ENCODE data around the gene HIP1. TPM values are rescaled to one million over a fixed set of nuclear protein-coding genes. Genes with fewer than 3 reads are reported as not detected.
"Not testable (repeated sequence)": the region's sequence is repeated elsewhere in the genome, so short reads cannot be mapped to it uniquely, and the experiment has no call there.

Gene HIP1
- total RNA-seq, 4 donors from 2014 or later, result 15.8 to 33.2 (median 22.8) TPM

DNA sequence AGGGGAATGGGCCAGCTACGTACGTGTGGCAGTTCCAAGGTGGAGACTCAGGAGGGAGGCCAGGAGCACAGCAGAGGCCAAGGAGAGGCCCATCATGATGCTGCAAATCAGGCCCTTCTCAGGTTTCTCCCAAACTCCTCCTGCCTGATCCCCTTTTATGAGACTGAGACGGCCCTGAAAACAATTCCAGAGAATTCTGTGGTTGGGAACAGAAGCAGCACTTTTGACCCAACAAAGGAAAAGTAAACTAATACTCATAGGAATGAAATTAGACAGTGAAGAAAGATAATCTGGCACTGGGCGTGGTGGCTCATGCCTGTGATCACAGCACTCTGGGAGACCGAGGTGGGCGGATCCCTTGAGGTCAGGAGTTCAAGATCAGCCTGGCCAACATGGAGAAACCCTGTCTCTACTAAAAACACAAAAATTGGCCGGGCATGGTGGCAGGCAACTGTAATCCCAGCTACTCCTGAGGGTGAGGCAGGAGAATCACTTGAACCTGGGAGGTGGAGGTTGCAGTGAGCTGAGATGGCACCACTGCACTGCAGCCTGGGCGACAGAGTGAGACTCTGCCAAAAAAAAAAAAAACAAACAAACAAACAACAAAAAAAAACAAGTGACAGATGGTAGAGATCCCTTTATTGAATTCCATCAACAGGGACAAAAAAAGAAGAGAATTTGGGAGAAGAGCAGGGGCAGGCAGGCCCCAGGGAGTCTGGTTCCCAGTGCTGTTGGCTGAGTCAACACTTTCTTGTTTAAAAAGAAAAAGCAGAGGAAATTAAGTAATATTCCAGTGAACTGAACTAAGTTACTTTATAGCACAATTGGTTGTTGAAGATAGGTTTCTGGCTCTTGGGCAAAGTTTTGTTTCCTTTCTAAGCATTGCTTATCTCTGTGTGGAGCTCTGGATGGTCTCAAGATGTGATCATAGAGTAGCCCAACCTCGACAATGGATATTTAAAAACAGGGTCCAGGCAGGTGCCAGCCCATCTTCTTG, 33.6 kb upstream of the HIP1 start, which contains the start of gene CCL26:
Gene CCL26 (minus strand): TSS at position 131 of the 997 bp plus-strand sequence. CDS start 35 bp downstream, at position 96.
- Histone ChIP-seq H3K36me3 (no peaks in the 10 kb centered on the region), H3K4me3 (no peak within 1 kb of the TSS), H3K9me3 (no peaks in the 10 kb centered on the region), H3K27ac (replicated peaks in 1 of 4) (peak within 1 kb of the TSS; percentile 28 to 49 (median 44)), H3K27me3 (no peaks in the 10 kb centered on the region), H3K4me1 (peaks cover 0 to 8% (median 2%) of the 10 kb centered on the region in 4 donors)
- TF ChIP-seq EP300 (IDR thresholded peaks at IDR 0.05) (no peak), POLR2A (IDR thresholded peaks at IDR 0.05; ENCODE audit: low read depth) (no peak), POLR2AphosphoS5 (IDR thresholded peaks at IDR 0.05) (no peak)
- TF ChIP-seq, protein P1, sequence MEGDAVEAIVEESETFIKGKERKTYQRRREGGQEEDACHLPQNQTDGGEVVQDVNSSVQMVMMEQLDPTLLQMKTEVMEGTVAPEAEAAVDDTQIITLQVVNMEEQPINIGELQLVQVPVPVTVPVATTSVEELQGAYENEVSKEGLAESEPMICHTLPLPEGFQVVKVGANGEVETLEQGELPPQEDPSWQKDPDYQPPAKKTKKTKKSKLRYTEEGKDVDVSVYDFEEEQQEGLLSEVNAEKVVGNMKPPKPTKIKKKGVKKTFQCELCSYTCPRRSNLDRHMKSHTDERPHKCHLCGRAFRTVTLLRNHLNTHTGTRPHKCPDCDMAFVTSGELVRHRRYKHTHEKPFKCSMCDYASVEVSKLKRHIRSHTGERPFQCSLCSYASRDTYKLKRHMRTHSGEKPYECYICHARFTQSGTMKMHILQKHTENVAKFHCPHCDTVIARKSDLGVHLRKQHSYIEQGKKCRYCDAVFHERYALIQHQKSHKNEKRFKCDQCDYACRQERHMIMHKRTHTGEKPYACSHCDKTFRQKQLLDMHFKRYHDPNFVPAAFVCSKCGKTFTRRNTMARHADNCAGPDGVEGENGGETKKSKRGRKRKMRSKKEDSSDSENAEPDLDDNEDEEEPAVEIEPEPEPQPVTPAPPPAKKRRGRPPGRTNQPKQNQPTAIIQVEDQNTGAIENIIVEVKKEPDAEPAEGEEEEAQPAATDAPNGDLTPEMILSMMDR (IDR thresholded peaks at IDR 0.05), result no peak
- WGBS, result 72% methylated on average over 9 of the region's 9 CpGs
- no peak for DNase-seq (ENCODE audit: extremely low spot score)
- intact Hi-C loops (cut with DNase I), result no loop called here

DNA sequence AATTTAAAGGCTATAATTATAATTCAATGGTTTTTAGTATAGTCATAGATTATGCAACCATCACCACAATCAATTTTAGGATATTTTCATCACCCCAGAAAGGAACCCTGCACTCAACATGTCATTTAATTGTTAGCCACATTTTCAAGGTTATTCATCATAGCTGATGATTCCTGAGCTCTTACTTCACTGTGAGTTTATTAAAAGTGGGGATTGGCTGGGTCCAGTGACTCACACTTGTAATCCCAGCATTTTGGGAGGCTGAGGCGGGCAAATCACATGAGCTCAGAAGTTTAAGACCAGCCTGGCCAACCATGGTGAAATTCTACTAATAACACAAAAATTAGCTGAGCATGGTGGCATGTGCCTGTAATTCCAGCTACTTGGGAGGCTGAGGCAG, 32.5 kb upstream of the HIP1 start:
- 85% methylated on average over 1 of the region's 1 CpG for WGBS
- no peak overlapping the region for H3K27ac ChIP-seq (replicated peaks in 1 of 4)

DNA sequence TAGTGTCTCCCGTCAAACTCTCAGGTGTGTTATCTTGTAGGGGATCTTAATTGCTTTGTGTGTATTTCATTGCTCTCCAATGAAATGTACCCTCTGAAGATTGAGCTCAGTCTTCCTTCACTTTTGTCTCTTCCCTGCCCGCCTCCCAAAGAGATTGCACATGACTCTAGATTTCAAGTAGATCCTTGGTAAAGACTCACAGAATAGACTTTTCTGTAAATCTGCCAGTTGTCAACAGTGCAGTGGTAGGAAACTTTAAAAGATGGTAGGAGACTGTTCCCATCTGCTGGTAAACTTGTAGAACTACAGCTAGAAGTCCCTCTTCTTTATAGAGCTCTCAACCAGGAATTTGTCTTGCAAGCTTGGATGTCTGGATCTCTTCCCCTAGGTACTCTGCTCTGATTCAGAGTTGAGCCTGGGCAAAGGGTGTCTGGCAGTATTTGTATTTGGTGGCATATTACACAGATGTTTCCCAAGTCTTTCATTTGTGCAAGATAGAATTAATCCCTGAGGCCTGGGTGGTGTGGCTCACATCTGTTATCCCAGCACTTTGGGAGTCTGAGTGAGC, 23.7 kb upstream of the HIP1 start:
- Histone ChIP-seq H3K4me3 (no peak overlapping the region), H3K9me3 (no peaks in the 10 kb centered on the region), H3K4me1 (peaks cover 0 to 6% (median 0%) of the 10 kb centered on the region in 4 donors), H3K27ac (replicated peaks in 1 of 4) (no peak overlapping the region), H3K36me3 (no peaks in the 10 kb centered on the region), H3K27me3 (no peaks in the 10 kb centered on the region)
- 15% methylated on average over 2 of the region's 2 CpGs for WGBS
- intact Hi-C loops (cut with DNase I), result no loop called here
- TF ChIP-seq POLR2AphosphoS5 (IDR thresholded peaks at IDR 0.05) (no peak), POLR2A (IDR thresholded peaks at IDR 0.05; ENCODE audit: low read depth) (no peak), EP300 (IDR thresholded peaks at IDR 0.05) (no peak)
- TF ChIP-seq, protein P1 (IDR thresholded peaks at IDR 0.05), result peak; percentile 76 to 83 (median 77)
- DNase-seq (ENCODE audit: extremely low spot score), result no peak

More for the DNA sequence above, 32.5 kb upstream of the HIP1 start:
- Histone ChIP-seq H3K4me1 (peaks cover 0 to 8% (median 2%) of the 10 kb centered on the region in 4 donors), H3K9me3 (no peaks in the 10 kb centered on the region), H3K4me3 (no peak overlapping the region), H3K27me3 (no peaks in the 10 kb centered on the region), H3K36me3 (no peaks in the 10 kb centered on the region)
- TF ChIP-seq, protein P1 (IDR thresholded peaks at IDR 0.05), result no peak
- no peak for TF ChIP-seq EP300 (IDR thresholded peaks at IDR 0.05)
- TF ChIP-seq POLR2A (IDR thresholded peaks at IDR 0.05; ENCODE audit: low read depth), result no peak
- TF ChIP-seq POLR2AphosphoS5 (IDR thresholded peaks at IDR 0.05), result no peak
- no peak for DNase-seq (ENCODE audit: extremely low spot score)
- intact Hi-C loops (cut with DNase I), result no loop called here

DNA sequence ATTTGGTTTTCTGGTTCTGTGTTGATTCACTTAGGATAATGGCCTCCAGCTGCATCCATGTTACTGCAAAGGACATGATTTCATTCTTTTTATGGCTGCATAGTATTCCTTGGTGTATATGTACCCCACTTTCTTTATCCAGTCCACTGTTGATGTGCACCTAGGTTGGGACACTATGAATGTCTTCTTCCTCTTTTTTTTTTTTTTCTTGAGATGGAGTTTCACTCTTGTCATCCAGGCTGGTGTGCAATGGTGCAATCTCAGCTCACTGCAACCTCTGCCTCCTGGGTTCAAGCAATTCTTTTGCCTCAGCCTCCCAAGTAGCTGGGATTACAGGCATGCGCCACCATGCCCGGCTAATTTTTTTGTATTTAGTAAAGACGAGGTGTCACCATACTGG, 23.1 kb upstream of the HIP1 start:
- H3K27me3 ChIP-seq; H3K27ac ChIP-seq (replicated peaks in 1 of 4); intact Hi-C loops (cut with DNase I); H3K4me1 ChIP-seq; H3K36me3 ChIP-seq; H3K4me3 ChIP-seq; DNase-seq (ENCODE audit: extremely low spot score); H3K9me3 ChIP-seq: not testable (repeated sequence)
- WGBS, result 85% methylated on average over 3 of the region's 3 CpGs

DNA sequence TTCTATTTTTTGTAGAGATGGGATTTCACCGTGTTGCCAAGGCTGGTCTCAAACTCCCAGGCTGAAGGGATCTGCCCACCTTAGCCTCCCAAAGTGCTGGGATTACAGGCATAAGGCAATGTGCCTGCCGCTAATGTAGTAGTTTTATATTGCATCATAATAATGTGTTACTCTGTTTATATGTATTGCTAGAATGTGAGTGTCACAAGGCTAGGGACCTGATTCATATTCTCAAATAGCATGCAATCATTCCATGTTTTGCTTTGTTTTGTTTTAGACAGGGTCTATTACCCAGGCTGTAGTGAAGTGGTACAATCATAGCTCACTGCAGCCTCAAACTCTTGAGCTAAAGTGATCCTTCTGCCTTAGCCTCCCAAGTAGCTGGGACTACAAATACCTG, 19.8 kb upstream of the HIP1 start:
- WGBS, result 90% methylated on average over 2 of the region's 2 CpGs
- TF ChIP-seq, protein P1 (IDR thresholded peaks at IDR 0.05), result no peak
- TF ChIP-seq EP300 (IDR thresholded peaks at IDR 0.05), result no peak
- no peak for TF ChIP-seq POLR2A (IDR thresholded peaks at IDR 0.05; ENCODE audit: low read depth)
- no peak for TF ChIP-seq POLR2AphosphoS5 (IDR thresholded peaks at IDR 0.05)
- intact Hi-C loops (cut with DNase I), result no loop called here
- H3K27ac ChIP-seq (replicated peaks in 1 of 4), result no peak overlapping the region
- no peaks in the 10 kb centered on the region for H3K27me3 ChIP-seq
- H3K36me3 ChIP-seq, result no peaks in the 10 kb centered on the region
- peaks cover 0 to 6% (median 0%) of the 10 kb centered on the region in 4 donors for H3K4me1 ChIP-seq
- DNase-seq (ENCODE audit: extremely low spot score), result no peak
- H3K4me3 ChIP-seq, result no peak overlapping the region
- no peaks in the 10 kb centered on the region for H3K9me3 ChIP-seq

Measured in esophagus muscularis mucosa (tissue), 4 donors.